A549 (cell line): ENCODE data around the gene TFG. TPM values are rescaled to one million over a fixed set of nuclear protein-coding genes. Genes with fewer than 3 reads are reported as not detected.

Experiments used
- ATAC-seq, 2 experiments: fragments of 200-7000 bp in 1 of 2; fragments of >200 bp in 1 of 2; cut with Nextera tagmentation in 1 of 2; cut with Tn5 transposase in 1 of 2; 3 replicates each; pipeline versions ENCODE4 v1.8.0 to v1.9.1; 2018 to 2020; ENCODE audit warnings: mild to moderate bottlenecking in 1 of 2, moderate library complexity in 1 of 2
- CTCF ChIA-PET: fragments of 300-600 bp; sonication (Branson Sonifier 250); formaldehyde crosslinking; extraction: SDS; loops from one replicate; lab custom pipeline; 2021; ENCODE audit warnings: antibody characterized with exemption, inconsistent platforms; lab: Yijun Ruan, JAX
- POLR2A ChIA-PET: fragments of 350-600 bp; formaldehyde crosslinking; extraction: SDS; loops from one replicate; lab custom pipeline; 2021; ENCODE audit warnings: antibody characterized with exemption, inconsistent platforms; lab: Yijun Ruan, JAX
- DNase-seq, 2 experiments: peaks; one replicate each; pipeline versions ENCODE4 v3.0.0 to v3.0.0-alpha.2; 2011 to 2016; ENCODE audit warnings: low read depth in 1 of 2, low spot score in 1 of 2
- FAIRE-seq: peaks from 2 replicates; lab custom pipeline; 2011; peaks lifted over from hg19 to GRCh38; lab: Jason Lieb, UNC
- H3K27ac ChIP-seq, 2 experiments: fragments of >200 bp; sonication (Bioruptor Twin); formaldehyde crosslinking; 3 replicates each; pipeline ENCODE4 v1.5.1; 2016 to 2017
- H3K4me1 ChIP-seq: fragments of >200 bp; sonication (Bioruptor Twin); formaldehyde crosslinking; 3 replicates; pipeline ENCODE4 v1.6.1; 2016
- H3K4me2 ChIP-seq: fragments of >200 bp; sonication (Bioruptor Twin); formaldehyde crosslinking; 3 replicates; pipeline ENCODE4 v1.6.1; 2016
- H3K4me3 ChIP-seq: fragments of >200 bp; sonication (Bioruptor Twin); formaldehyde crosslinking; 3 replicates; pipeline ENCODE4 v1.5.1; 2016
- H3K9me3 ChIP-seq: fragments of >200 bp; sonication (Bioruptor Twin); formaldehyde crosslinking; 3 replicates; pipeline ENCODE4 v1.6.1; 2016
- BHLHE40 ChIP-seq: IDR thresholded peaks from 2 replicates; pipeline ENCODE4 v1.6.1; 2012; ENCODE audit warnings: low read depth, low read length, inconsistent platforms
- CHD2 ChIP-seq: fragments of 150-350 bp; IDR thresholded peaks from 2 replicates; pipeline ENCODE4 v1.6.1; 2014; ENCODE audit warnings: low read length; ENCODE audit not compliant: partially characterized antibody
- EP300 ChIP-seq, 2 experiments: fragments of >200 bp; sonication (Bioruptor Twin); formaldehyde crosslinking; IDR thresholded peaks; 2 replicates in 1 of 2; 3 replicates in 1 of 2; pipeline ENCODE4 v1.6.1; 2016 to 2017
- FOXS1 ChIP-seq: fragments of 250-450 bp; sonication (Bioruptor Pico); IDR thresholded peaks from 2 replicates; pipeline ENCODE4 v1.5.0; 2020; ENCODE audit warnings: mild to moderate bottlenecking, moderate library complexity
- HEYL ChIP-seq: fragments of 250-450 bp; sonication (Bioruptor Pico); IDR thresholded peaks from 2 replicates; pipeline ENCODE4 v1.8.0; 2021; ENCODE audit warnings: mild to moderate bottlenecking, moderate library complexity
- HOXA7 ChIP-seq: fragments of 250-450 bp; sonication (Bioruptor Pico); IDR thresholded peaks from 2 replicates; pipeline ENCODE4 v1.5.0; 2020; ENCODE audit warnings: mild to moderate bottlenecking, moderate library complexity
- JUN ChIP-seq, 2 experiments: fragments of >200 bp; sonication (Bioruptor Twin); formaldehyde crosslinking; IDR thresholded peaks; 2 replicates in 1 of 2; 3 replicates in 1 of 2; pipeline ENCODE4 v1.6.1; 2016 to 2017
- JUNB ChIP-seq: fragments of >200 bp; sonication (Bioruptor Twin); formaldehyde crosslinking; IDR thresholded peaks from 2 replicates; pipeline ENCODE4 v1.6.1; 2016
- MYC ChIP-seq: IDR thresholded peaks from 2 replicates; pipeline ENCODE4 v1.6.1; 2012; ENCODE audit warnings: mild to moderate bottlenecking, inconsistent platforms, low read length, improper control_type of control experiment, borderline replicate concordance
- POLR2AphosphoS2 ChIP-seq: conservative IDR thresholded peaks from 2 replicates; pipeline ENCODE4 v1.6.1; 2012; ENCODE audit warnings: low read length, improper control_type of control experiment, inconsistent platforms
- RAD21 ChIP-seq, 2 experiments: fragments of >200 bp in 1 of 2; sonication (Bioruptor Twin) in 1 of 2; formaldehyde crosslinking in 1 of 2; IDR thresholded peaks in 1 of 2; conservative IDR thresholded peaks in 1 of 2; 2 replicates in 1 of 2; 3 replicates in 1 of 2; pipeline ENCODE4 v1.6.1; 2012 to 2018; ENCODE audit warnings: inconsistent platforms in 1 of 2
- RFX5 ChIP-seq: fragments of 450-650 bp; IDR thresholded peaks from 2 replicates; pipeline ENCODE4 v1.7.1; 2014; ENCODE audit warnings: antibody characterized with exemption, mild to moderate bottlenecking, moderate library complexity
- RNF2 ChIP-seq: fragments of 200-600 bp; sonication (generic); IDR thresholded peaks from 2 replicates; pipeline ENCODE4 v1.6.1; 2016; ENCODE audit warnings: low read depth, mild to moderate bottlenecking, antibody characterized with exemption, moderate library complexity, borderline replicate concordance
- SMC3 ChIP-seq: fragments of >200 bp; sonication (Bioruptor Twin); formaldehyde crosslinking; IDR thresholded peaks from 3 replicates; pipeline ENCODE4 v1.6.1; 2018; ENCODE audit warnings: inconsistent platforms
- TP53 ChIP-seq: fragments of 250-450 bp; sonication (Bioruptor Pico); IDR thresholded peaks from 2 replicates; pipeline ENCODE4 v1.5.0; 2021; ENCODE audit warnings: mild to moderate bottlenecking, moderate library complexity
- WGBS: methylation state at CpG from one replicate; pipeline ENCODE4 v1.1.6; 2017; ENCODE audit errors: missing lambda C conversion rate; 5-methylcytosine and 5-hydroxymethylcytosine counted together
- polyA plus RNA-seq, 4 experiments: library from polyadenylated mRNA; depleted of rRNA in 3 of 4; stranded (reverse); fragments of >200 nt; fragmentation: RNase III in 1 of 4; extraction: RNeasy Plus Mini Kit Qiagen cat#74134 plus additional on column Dnase treatment in 1 of 4; gene quantifications; 2 replicates in 3 of 4; 3 replicates in 1 of 4; pipeline ENCODE4 v1.2.3, GENCODE V29; 2011 to 2017
- TF ChIP-seq, protein P1 (sequence below): fragments of >200 bp; sonication (Bioruptor Twin); formaldehyde crosslinking; IDR thresholded peaks from 3 replicates; pipeline ENCODE4 v1.6.1; 2016
- TF ChIP-seq, protein P2 (sequence below): fragments of >200 bp; sonication (Bioruptor Twin); formaldehyde crosslinking; IDR thresholded peaks from 3 replicates; pipeline ENCODE4 v1.5.1; 2016
- TF ChIP-seq, protein P3 (sequence below): fragments of 250-450 bp; sonication (Bioruptor Pico); IDR thresholded peaks from 2 replicates; pipeline ENCODE4 v1.5.0; 2021; ENCODE audit warnings: mild to moderate bottlenecking, moderate library complexity, borderline replicate concordance
- TF ChIP-seq, protein P4 (sequence below): fragments of 450-650 bp; IDR thresholded peaks from 2 replicates; pipeline ENCODE4 v1.6.1; 2014; ENCODE audit warnings: antibody characterized with exemption

TFG gene
- polyA plus RNA-seq, 2 of the 4 experiments (the other 2 are of a cell fraction): 135 to 153 TPM

DNA sequence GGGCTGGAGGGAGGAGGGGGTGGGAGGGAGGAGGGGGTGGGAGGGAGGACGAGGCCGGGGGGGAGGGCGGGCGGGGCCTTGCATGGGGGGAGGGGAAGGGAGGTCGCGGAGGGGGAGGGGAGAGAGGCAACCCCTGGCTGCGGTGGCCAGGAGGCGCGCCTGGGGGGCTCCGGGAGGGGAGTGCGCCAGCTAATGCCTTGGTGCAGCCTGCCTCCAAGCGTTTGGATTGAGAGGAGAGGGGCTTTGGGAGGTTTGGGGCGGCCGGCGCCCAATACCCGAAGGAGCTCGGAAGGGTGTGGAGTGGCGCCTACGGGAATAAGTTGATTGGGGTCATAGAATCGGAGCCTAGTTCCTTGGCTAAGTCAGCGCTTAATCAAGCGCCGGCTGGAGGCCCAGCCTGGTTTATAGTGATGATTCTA is 557 bp downstream of the TFG start:
- no peak for FAIRE-seq
- POLR2A ChIA-PET: interaction anchor here (0.7 to 1.5 kb wide), 4 partner anchors 9 to 375 kb away, joined by 3 to 6 read pairs (median 4); partner anchors contain the start of genes LNP1 and TOMM70

DNA sequence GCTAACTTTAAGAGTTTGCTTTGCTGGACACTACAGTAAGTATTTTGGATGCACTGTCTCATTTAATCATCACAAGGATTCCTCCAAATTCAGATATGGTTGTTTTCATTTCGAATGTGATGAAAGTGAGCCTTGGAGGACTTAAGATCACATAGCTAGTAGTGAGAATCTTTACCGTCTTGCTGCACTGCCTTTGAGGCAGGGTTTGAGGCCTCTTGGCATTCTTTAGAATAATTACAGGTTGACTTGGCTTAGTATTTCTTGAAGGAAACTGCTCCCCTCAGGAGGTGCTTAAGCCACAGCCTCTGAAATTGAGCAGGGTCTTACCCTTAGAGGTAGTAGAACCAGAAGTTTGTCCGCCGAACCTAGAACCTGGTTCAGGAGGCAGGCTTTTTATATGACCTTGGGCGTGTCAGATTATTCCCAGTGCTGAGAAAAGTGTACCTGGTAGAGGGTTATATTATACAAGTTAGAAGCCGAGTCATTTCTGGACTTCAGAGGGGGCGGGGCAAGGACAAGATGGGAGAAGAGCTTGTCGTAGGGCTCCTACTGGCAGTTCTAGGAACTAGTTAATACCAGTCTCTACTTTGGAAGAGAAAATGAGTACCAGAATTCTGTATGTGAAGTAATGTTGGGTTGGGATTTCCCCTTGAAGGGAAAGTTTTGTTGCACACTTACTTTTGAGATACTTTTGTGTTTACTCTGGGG is 1.1 kb downstream of the TFG start:
- TF ChIP-seq CHD2 (no peak), RNF2 (no peak), SMC3 (0 out of 3 replicates have a peak, but pooled peaks have one; percentile 13), HEYL (CRISPR knock-in tag) (no peak), HOXA7 (no peak), RAD21 (conservative IDR thresholded peaks at IDR 0.05 in 1 of 2, IDR thresholded peaks at IDR 0.05 in 1 of 2) (peak in 1 of 2 experiments; percentile 29; a peak in 1 of 5 replicates)
- TF ChIP-seq, protein P1, sequence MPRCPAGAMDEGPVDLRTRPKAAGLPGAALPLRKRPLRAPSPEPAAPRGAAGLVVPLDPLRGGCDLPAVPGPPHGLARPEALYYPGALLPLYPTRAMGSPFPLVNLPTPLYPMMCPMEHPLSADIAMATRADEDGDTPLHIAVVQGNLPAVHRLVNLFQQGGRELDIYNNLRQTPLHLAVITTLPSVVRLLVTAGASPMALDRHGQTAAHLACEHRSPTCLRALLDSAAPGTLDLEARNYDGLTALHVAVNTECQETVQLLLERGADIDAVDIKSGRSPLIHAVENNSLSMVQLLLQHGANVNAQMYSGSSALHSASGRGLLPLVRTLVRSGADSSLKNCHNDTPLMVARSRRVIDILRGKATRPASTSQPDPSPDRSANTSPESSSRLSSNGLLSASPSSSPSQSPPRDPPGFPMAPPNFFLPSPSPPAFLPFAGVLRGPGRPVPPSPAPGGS: no peak
- TF ChIP-seq, protein P2, sequence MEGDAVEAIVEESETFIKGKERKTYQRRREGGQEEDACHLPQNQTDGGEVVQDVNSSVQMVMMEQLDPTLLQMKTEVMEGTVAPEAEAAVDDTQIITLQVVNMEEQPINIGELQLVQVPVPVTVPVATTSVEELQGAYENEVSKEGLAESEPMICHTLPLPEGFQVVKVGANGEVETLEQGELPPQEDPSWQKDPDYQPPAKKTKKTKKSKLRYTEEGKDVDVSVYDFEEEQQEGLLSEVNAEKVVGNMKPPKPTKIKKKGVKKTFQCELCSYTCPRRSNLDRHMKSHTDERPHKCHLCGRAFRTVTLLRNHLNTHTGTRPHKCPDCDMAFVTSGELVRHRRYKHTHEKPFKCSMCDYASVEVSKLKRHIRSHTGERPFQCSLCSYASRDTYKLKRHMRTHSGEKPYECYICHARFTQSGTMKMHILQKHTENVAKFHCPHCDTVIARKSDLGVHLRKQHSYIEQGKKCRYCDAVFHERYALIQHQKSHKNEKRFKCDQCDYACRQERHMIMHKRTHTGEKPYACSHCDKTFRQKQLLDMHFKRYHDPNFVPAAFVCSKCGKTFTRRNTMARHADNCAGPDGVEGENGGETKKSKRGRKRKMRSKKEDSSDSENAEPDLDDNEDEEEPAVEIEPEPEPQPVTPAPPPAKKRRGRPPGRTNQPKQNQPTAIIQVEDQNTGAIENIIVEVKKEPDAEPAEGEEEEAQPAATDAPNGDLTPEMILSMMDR: peak; percentile 8; the same call in 1 of the 3 replicates
- TF ChIP-seq, protein P3, sequence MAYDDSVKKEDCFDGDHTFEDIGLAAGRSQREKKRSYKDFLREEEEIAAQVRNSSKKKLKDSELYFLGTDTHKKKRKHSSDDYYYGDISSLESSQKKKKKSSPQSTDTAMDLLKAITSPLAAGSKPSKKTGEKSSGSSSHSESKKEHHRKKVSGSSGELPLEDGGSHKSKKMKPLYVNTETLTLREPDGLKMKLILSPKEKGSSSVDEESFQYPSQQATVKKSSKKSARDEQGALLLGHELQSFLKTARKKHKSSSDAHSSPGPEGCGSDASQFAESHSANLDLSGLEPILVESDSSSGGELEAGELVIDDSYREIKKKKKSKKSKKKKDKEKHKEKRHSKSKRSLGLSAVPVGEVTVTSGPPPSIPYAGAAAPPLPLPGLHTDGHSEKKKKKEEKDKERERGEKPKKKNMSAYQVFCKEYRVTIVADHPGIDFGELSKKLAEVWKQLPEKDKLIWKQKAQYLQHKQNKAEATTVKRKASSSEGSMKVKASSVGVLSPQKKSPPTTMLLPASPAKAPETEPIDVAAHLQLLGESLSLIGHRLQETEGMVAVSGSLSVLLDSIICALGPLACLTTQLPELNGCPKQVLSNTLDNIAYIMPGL (CRISPR knock-in tag): no peak
- 5% methylated on average over 8 of the region's 8 CpGs for WGBS
- peaks cover 21% of the 10 kb centered on the region for H3K4me1 ChIP-seq
- peak overlapping the region; percentile 84 for H3K4me2 ChIP-seq
- peak overlapping the region; percentile 86 for H3K4me3 ChIP-seq
- no peaks in the 10 kb centered on the region for H3K9me3 ChIP-seq
- POLR2A ChIA-PET: interaction anchor here (0.7 to 1.5 kb wide), 3 partner anchors 8 to 375 kb away, joined by 3 to 6 read pairs (median 4); partner anchors contain the start of genes LNP1 and TOMM70
- CTCF ChIA-PET: interaction anchor here (0.6 to 1.6 kb wide), 10 partner anchors 11 to 394 kb away, joined by 3 to 4 read pairs (median 3); no protein-coding TSS in a partner anchor
- peak overlapping the region; percentile 94 to 96 for H3K27ac ChIP-seq
- peak; percentile 65 to 73 for ATAC-seq
- FAIRE-seq: no peak
- peak; percentile 82 to 85 for DNase-seq

More for the DNA sequence above, 557 bp downstream of the TFG start:
- Histone ChIP-seq H3K4me2 (peak overlapping the region; percentile 84), H3K4me3 (peak overlapping the region; percentile 86), H3K27ac (peak overlapping the region; percentile 94 to 96), H3K4me1 (peaks cover 21% of the 10 kb centered on the region), H3K9me3 (no peaks in the 10 kb centered on the region)
- TF ChIP-seq RAD21 (conservative IDR thresholded peaks at IDR 0.05 in 1 of 2, IDR thresholded peaks at IDR 0.05 in 1 of 2) (0 out of 5 replicates have a peak, but pooled peaks of 1 of the 2 experiments have one; percentile 12), CHD2 (peak; percentile 6), MYC (no peak), JUN (IDR thresholded peaks at IDR 0.05) (peak in 1 of 2 experiments; percentile 5; a peak in 1 of 5 replicates)
- WGBS: 0% methylated on average over 11 of the region's 23 CpGs
- DNase-seq: peak; percentile 21
- CTCF ChIA-PET: interaction anchor here (1.0 to 1.6 kb wide), 4 partner anchors 107 to 394 kb away, joined by 3 to 4 read pairs (median 3); no protein-coding TSS in a partner anchor
- ATAC-seq: peak; percentile 36 to 57

DNA sequence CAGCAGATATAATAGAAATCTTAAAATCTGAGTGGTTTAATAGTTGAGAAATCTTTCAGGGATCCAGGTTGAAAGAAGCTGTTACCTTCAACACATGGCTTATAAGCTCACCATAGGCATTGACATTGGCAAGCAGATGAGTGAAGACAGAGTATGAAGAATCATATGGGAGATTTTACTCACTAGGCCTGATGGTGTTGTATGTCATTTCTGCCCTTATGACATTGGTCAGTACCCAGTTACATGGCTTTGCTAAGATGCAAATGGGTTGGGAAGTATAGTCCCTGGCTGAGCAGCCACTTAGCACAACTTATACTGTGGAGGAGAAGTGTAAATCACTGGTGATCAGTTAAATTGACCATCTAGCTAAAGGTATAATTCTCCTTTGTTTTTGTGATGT is 5.9 kb downstream of the TFG start:
- ATAC-seq (no peak), FAIRE-seq (no peak), DNase-seq (no peak)
- Histone ChIP-seq H3K4me1 (peaks cover 32% of the 10 kb centered on the region), H3K4me3 (no peak overlapping the region), H3K4me2 (no peak overlapping the region), H3K27ac (no peak overlapping the region), H3K9me3 (no peaks in the 10 kb centered on the region)
- ChIA-PET POLR2A (interaction anchor here (1.1 kb wide), 1 partner anchor 36 kb away, joined by 3 read pairs; no protein-coding TSS in a partner anchor), CTCF (interaction anchor here (0.6 to 1.3 kb wide), 3 partner anchors 12 to 482 kb away, joined by 3 to 4 read pairs (median 4); no protein-coding TSS in a partner anchor)
- TF ChIP-seq BHLHE40 (no peak), RAD21 (conservative IDR thresholded peaks at IDR 0.05 in 1 of 2, IDR thresholded peaks at IDR 0.05 in 1 of 2) (no peak), RFX5 (no peak), POLR2AphosphoS2 (no peak), FOXS1 (CRISPR knock-in tag) (no peak), JUNB (no peak), SMC3 (no peak), CHD2 (no peak), EP300 (IDR thresholded peaks at IDR 0.05) (no peak), JUN (IDR thresholded peaks at IDR 0.05) (no peak), TP53 (CRISPR knock-in tag) (no peak), HEYL (CRISPR knock-in tag) (no peak)
- TF ChIP-seq, protein P4, sequence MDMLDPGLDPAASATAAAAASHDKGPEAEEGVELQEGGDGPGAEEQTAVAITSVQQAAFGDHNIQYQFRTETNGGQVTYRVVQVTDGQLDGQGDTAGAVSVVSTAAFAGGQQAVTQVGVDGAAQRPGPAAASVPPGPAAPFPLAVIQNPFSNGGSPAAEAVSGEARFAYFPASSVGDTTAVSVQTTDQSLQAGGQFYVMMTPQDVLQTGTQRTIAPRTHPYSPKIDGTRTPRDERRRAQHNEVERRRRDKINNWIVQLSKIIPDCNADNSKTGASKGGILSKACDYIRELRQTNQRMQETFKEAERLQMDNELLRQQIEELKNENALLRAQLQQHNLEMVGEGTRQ: no peak
- TF ChIP-seq, protein P3 (CRISPR knock-in tag): no peak
